Endothelial cell (in vitro differentiated cells): ENCODE results near the gene DUSP6. TPM values are rescaled to one million over a fixed set of nuclear protein-coding genes. Genes with fewer than 3 reads are reported as not detected.

ENCODE experiments used
- DNase-seq: peaks from one replicate; pipeline ENCODE4 v3.0.0; 2021; ENCODE audit warnings: low spot score
- H3K27ac Mint-ChIP-seq: one replicate; pipeline ENCODE4 v1.8.0; 2021; ENCODE audit warnings: mixed read lengths, inconsistent platforms; ENCODE audit not compliant: unreplicated experiment
- H3K27me3 Mint-ChIP-seq: one replicate; pipeline ENCODE4 v1.8.0; 2021; ENCODE audit warnings: mild to moderate bottlenecking, moderate library complexity, mixed read lengths, inconsistent platforms; ENCODE audit not compliant: unreplicated experiment
- H3K36me3 Mint-ChIP-seq: one replicate; pipeline ENCODE4 v1.8.0; 2021; ENCODE audit warnings: mild to moderate bottlenecking, low read depth, mixed read lengths, inconsistent platforms; ENCODE audit not compliant: unreplicated experiment
- H3K4me1 Mint-ChIP-seq: one replicate; pipeline ENCODE4 v1.8.0; 2021; ENCODE audit warnings: mild to moderate bottlenecking, mixed read lengths, inconsistent platforms; ENCODE audit not compliant: unreplicated experiment
- H3K4me3 Mint-ChIP-seq: one replicate; pipeline ENCODE4 v1.8.0; 2021; ENCODE audit warnings: mild to moderate bottlenecking, mixed read lengths, inconsistent platforms; ENCODE audit not compliant: unreplicated experiment
- H3K9me3 Mint-ChIP-seq: one replicate; pipeline ENCODE4 v1.8.0; 2021; ENCODE audit warnings: mixed read lengths, inconsistent platforms; ENCODE audit not compliant: unreplicated experiment
- CTCF ChIP-seq: fragments of 200-600 bp; sonication (generic); IDR thresholded peaks from one replicate; pipeline ENCODE4 v1.5.0; 2021; ENCODE audit warnings: antibody characterized with exemption; ENCODE audit not compliant: unreplicated experiment
- total RNA-seq: library from RNA; stranded (reverse); fragmentation: NEBNext Ultra II Directional; extraction: Animal tissue kit (Norgen Biotek cat#: 25700); gene quantifications from one replicate; pipeline ENCODE4 v1.2.1, GENCODE V29; 2021; ENCODE audit not compliant: unreplicated experiment

Gene DUSP6
- total RNA-seq, 1 donor from 2014 or later: 232 TPM

- Mint-ChIP-seq H3K27me3 (no peaks in the 10 kb centered on the region), H3K9me3 (no peaks in the 10 kb centered on the region), H3K4me1 (peaks cover 36% of the 10 kb centered on the region), H3K4me3 (no peak overlapping the region), H3K36me3 (no peaks in the 10 kb centered on the region), H3K27ac (no peak overlapping the region)
- TF ChIP-seq CTCF: no peak
- DNase-seq: no peak
Measured at GRCh38 chr12:89323568-89324218, 28.6 kb downstream of the DUSP6 start.

- Mint-ChIP-seq H3K36me3 (no peaks in the 10 kb centered on the region), H3K27ac (no peak overlapping the region), H3K27me3 (no peaks in the 10 kb centered on the region), H3K4me3 (no peak overlapping the region), H3K4me1 (peaks cover 35% of the 10 kb centered on the region), H3K9me3 (no peaks in the 10 kb centered on the region)
- TF ChIP-seq CTCF: no peak
- no peak for DNase-seq
Measured at GRCh38 chr12:89320735-89321134, 31.6 kb downstream of the DUSP6 start.

GRCh38 chr12:89319606-89320005 lies 32.7 kb downstream of the DUSP6 start:
- Mint-ChIP-seq H3K4me1 (peaks cover 32% of the 10 kb centered on the region), H3K36me3 (no peaks in the 10 kb centered on the region), H3K4me3 (no peak overlapping the region), H3K9me3 (no peaks in the 10 kb centered on the region), H3K27ac (no peak overlapping the region), H3K27me3 (no peaks in the 10 kb centered on the region)
- no peak for DNase-seq
- TF ChIP-seq CTCF: no peak

- Mint-ChIP-seq H3K36me3 (no peaks in the 10 kb centered on the region), H3K27me3 (no peaks in the 10 kb centered on the region), H3K9me3 (no peaks in the 10 kb centered on the region), H3K4me1 (peaks cover 27% of the 10 kb centered on the region), H3K27ac (no peak overlapping the region), H3K4me3 (no peak overlapping the region)
- no peak for TF ChIP-seq CTCF
- no peak for DNase-seq
Measured at GRCh38 chr12:89319122-89319521, 33.2 kb downstream of the DUSP6 start.

GRCh38 chr12:89316705-89317139 lies 35.6 kb downstream of the DUSP6 start:
- no peaks in the 10 kb centered on the region for H3K27me3 Mint-ChIP-seq
- peaks cover 14% of the 10 kb centered on the region for H3K4me1 Mint-ChIP-seq
- no peak overlapping the region for H3K4me3 Mint-ChIP-seq

More at GRCh38 chr12:89316705-89317139, 35.6 kb downstream of the DUSP6 start:
- Mint-ChIP-seq H3K36me3 (no peaks in the 10 kb centered on the region), H3K27ac (no peak overlapping the region), H3K9me3 (no peaks in the 10 kb centered on the region)
- TF ChIP-seq CTCF: no peak
- DNase-seq: no peak
